ENCODE data around the gene MDGA2.

MDGA2 gene

GRCh38 chr14:47619392-47619791 is 56.0 kb downstream of the MDGA2 start:
- DNase-seq, result no peak

GRCh38 chr14:47606566-47606965 is 68.8 kb downstream of the MDGA2 start:
- DNase-seq, result no peak

DNA sequence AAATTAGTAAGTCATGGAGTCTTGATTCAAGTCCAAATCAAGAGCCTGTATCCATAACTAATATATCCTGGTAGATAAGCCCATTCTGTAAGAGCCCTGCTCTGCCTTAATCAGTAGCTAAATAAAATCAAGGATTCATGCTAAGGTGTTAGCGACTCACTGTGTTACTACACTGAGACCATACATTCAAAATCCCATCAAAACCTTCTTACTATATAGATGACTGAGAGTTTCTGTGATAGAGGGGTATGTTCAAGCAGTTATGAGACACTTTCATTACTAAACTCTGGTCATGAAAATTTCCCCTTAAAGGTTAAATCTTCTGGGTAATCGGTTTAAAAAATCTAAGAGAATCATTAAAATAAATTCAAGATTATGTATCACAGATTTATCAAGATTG is 78.5 kb downstream of the MDGA2 start:
- DNase-seq, result no peak

GRCh38 chr14:47596232-47596631 is 79.2 kb downstream of the MDGA2 start:
- no peak for DNase-seq

DNA sequence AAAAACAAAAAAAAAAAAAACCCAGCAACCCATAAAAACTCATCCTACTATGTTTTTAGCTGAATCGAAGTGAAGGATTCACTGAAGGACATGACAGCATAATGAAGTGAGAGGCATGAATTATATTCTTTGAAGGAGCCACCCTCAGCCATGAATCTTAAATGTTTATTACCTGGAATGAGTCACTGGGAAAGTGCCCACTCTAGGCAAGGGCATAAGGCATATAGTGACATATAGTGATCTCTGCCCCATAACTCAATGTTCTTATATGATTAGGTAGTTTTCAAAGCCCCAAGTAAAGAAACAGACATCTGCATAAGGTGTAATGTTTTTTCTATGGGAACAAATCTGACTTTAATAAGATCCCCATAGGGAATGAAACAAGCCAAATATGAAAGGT is 79.9 kb downstream of the MDGA2 start:
- DNase-seq, result no peak

DNA sequence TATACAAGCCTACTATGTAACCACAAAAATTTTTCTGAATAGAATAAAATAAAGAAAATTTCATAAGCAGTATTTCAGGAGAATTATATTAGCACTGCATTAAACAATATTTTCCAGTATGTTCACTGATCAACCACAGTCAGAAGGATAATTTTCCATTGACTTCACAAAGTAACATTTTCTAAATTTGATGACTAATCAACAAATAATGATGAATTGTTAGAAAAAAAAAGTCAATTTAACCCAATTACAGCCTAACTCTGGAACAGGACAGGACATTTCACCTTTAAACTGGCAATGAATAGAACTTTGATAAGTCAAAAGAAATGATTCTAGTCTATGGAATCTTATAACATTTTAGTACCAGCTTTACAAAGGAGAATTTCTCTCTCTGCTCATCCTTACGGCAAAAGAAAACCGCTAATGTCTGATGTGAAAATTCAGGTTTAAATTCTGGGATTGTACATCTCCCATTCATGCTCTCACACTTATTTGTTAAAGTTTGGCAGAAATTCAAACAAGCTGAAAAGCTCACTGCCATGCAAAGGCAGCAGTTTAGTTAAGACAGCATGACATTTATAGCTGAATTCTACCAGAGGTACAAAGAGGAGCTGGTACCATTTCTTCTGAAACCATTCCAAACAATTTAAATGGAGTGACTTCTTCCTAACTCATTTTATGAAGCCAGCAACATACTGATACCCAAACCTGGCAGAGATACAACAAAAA is 84.5 kb downstream of the MDGA2 start:
- DNase-seq, result no peak

DNA sequence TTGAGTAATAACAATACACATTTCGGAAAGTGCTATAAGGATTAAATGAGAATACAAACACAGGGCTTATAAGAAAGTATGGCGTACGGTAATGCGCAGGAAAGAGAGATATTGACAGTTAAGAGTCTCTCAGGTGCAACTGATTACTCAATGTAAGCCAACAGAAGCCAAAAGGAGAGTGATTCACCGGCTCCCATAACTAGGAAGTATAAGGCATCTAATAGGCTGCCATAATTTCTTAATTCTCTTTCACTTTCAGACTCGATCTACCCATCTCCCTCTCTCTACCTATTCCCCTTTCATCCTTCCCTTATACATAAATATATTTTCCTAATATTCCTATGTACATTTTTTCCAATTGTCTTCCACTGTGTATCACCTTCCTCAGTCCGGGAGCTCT is 90.0 kb downstream of the MDGA2 start:
- DNase-seq, result no peak

- DNase-seq, result no peak
Observed at GRCh38 chr14:47567273-47567672, 108.1 kb downstream of the MDGA2 start.

DNA sequence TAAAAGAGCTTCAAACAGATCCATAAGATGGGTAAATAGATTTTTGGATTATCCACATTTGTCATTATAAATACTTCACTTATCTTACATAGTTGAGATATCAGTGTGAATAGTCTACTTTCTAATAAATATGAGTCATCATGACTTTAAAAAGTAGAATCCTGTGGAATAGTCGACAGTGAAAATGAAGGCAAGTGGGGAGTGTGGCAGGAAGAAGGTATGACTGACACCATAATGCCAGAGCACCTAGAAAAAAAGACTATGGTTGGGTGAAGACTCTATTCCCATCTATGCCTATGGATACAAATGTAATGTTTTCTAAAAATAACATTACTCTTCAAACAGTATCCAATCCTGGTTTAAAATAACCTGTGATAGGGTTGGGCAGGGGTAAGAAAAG is 117.5 kb downstream of the MDGA2 start:
- no peak for DNase-seq

- no peak for DNase-seq
Observed at GRCh38 chr14:47555333-47555732, 120.1 kb downstream of the MDGA2 start.

- no peak for DNase-seq
Observed at GRCh38 chr14:47549886-47550285, 125.5 kb downstream of the MDGA2 start.

DNA sequence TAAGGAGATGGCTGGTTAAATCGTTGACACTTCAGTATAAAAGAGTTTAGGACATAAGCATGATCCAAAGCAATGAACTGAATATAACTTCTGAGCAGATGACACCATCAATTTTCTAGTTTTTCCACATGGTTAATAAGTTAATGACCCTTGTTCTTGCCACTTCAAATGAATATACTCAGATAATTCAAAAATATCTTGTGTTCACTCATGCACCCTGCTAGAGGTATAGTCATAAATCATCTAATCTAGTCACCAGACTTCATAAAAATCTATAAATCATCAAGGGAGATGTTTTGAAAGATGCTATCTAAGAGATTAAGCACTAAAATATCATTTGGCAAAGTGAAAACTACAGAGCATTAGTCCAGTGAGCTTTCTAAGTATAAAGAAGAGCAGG is 131.9 kb downstream of the MDGA2 start:
- no peak for DNase-seq

DNA sequence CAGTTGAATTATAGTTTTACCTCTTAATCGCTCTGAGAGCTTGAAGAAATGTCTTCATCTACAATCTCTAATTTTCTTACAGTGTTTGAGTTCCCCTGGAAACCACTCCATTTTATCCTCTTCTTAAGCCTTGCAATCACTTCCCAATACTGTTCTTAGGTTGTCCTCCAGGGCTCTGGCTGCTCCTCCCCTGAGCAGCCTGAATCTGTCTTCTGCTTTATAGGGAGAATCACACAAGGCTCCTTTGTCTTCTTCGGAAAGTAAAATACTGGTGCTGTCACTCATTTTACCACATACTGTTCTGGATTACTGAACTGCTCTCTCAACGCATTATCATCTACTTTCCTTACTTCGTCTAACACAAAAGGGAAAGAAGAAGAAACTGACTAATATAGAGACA is 133.7 kb downstream of the MDGA2 start:
- DNase-seq, result no peak

DNA sequence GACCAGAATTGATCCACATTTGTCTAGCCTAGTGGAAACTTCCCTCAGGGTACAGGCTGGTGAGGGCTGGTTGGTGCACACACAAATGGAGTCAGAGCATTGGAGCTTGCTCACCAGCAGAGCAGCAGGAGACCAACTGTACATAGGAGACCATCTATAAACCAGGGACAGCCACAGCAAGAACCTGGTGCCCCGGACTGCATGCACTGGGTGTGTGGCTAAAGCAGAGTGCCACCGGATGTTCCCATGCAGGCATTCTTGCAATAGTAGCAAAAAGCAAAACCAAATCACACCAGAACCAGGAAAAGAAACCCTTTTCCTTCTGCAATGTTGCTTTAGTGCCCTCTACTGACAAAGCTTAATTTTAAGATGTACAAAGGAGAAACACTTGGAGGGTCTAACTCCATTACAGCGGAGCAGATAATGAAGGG is 136.4 kb downstream of the MDGA2 start:
- DNase-seq, result no peak

GRCh38 chr14:47536341-47536740 is 139.1 kb downstream of the MDGA2 start:
- no peak for DNase-seq

DNA sequence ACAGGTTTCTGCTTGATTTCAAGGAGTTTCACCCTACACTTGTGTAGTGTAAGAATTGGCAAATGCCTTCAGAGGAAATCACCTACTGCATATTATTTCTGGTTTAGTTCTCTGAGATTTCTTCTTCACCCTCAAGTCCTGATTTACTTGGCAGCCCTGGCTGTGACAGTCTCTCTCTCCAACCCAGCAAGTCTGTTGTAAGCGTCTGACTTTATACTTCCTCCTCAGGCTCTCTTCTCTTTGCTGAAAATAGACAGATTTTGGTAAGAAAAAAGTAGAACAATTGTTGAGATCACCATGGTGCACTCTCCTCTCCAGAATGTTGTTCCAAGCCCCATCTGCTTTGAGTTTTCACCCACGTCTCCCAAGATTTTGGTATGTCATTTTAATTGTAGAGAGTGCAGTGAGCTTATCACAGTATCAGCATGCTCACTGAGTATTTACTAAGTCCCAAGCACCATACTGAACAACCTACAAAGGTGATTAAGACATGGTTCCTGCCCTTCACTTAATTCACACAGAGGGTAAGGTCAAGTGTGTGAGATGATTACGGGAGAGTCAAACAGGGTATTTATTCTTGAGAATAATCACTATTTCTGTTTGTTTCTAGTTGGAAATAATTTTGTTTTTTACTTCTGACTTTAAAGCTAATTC is 148.7 kb downstream of the MDGA2 start:
- DNase-seq, result no peak

DNA sequence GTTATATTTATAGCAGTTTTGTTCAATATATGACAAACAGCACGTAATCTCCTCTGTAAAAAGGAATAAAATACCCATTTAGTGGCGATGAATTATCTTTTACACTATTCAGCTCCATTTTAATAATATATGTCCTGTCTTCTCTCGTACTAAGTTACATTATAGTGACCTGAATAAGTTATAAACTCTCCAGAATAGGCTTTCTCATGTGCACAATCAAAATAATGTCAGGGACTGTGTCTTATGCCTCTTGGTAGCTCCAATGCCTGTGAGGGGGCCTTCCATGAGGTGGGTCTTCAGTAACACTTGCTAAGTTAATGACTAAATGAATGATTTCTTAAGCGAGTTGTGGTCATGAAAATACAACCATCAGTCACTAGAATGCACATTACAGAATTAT is 150.9 kb downstream of the MDGA2 start:
- no peak for DNase-seq

GRCh38 chr14:47520382-47520781 is 155.0 kb downstream of the MDGA2 start:
- no peak for DNase-seq

- DNase-seq, result no peak
Observed at GRCh38 chr14:47511829-47512228, 163.6 kb downstream of the MDGA2 start.

DNA sequence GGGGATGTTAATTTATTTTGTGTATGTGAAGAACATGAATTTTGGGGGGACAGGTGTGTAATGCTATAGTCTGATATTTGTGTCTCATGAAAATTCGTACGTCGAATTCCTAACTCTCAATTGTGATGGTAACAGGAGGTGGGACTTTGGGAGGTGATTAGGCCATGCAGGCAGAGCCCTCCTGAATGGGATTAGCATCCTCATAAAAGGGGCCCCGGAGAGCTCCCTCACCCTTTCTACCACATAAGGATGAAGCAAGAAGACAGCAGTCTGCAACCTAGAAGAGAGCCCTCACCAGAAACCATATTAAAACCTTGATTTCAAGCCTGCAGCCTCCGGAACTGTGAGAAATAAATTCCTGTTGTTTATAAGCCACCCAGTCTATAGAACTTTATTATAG is 165.4 kb downstream of the MDGA2 start:
- no peak for DNase-seq

DNA sequence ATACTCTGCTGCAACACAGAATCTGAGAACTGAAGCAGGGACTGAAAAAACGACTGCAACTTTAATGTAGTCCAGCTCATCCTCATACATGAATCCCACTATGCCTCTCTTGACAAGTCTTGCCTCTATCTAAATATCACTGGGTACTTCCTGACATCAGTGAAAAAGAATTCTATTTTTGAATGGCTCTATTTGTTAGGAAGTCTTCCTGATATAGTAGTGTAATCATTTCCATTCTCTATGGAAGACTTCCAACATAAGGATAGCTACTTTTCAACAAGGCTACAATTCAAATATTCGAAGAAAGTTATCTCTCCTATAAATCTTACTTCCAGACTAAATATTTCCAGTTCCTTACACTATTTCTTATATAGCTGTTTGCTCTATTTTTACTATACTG is 167.5 kb downstream of the MDGA2 start:
- DNase-seq, result no peak

DNA sequence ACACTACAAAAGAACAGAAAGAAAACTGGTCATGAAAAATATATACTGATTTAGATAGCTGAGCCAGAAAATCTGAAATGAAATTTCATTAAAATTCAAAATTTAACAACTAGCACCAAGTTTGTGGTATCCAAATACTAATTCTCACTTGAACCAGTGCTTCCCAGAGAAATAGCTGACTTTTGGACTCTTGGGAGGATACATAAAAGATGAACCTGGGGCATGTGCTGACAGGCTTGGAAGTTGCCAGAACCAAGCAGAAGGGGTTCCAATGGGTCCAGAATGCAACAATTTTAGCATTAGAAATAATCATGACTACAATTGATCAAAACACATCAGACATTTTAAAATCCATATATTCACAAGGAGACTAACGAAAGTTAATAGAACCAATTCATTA is 175.0 kb downstream of the MDGA2 start:
- no peak for DNase-seq

DNA sequence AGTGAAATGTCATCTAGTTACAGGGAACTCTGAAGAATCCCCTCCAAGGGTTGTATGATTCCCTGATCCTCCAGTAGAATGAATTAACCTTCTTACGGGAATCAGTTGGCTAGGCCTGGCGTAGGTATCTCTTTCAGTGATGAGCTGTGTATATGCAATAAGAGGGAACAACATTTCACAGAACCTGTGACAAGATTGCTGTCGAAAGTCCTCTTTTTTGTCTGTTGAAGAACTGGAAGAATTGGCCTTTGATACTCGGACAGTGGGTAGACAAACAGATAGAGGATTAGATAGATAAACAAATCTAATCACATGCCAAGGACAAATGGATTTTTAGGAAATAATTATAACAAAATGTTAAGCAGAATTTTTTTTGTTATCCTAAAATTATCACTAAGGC is 184.6 kb downstream of the MDGA2 start:
- no peak for DNase-seq

DNA sequence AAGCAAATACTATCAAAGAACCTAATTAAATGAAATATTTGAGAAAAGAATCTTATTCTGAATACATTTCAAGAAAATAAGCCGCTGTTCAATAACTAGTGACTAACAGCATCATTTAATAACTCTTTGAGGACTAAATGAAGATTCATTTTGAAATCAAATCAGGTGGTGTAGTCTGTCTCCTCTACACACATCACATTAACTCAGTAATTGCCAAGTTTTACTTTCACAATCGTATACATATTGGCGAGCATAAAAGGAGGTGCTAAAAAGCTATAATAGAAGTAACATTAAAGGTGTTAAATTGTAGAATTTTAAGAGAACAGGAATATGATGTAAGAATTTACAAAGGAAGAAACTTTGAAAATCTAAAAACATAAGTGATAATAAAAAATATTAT is 185.1 kb downstream of the MDGA2 start:
- no peak for DNase-seq

DNA sequence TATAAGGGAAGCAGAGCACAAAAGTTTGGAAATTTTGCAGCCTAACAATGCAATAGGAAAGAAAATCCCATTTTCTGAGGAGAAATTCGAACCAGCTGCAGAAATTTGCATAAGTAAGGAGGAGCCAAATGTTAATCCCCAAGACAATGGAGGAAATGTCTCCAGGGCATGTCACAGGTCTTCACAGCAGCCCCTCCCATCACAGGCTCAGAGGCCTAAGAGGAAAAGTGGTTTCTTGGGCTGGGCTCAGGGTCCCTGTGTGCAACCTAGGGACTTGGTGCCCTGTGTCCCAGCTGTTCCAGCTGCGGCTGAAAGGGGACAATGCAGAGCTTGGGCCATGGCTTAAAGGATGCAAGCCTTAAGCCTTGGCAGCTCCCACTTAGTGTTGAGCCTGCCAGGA is 190.0 kb downstream of the MDGA2 start:
- no peak for DNase-seq

All from CD4-positive, alpha-beta T cell treated with Interleukin-4 for 1 hour (primary cell).